GM23248 (cell line): ENCODE results near the gene POT1.

Experiments used
- EZH2 ChIP-seq: fragments of 200-600 bp; sonication (generic); IDR thresholded peaks from 2 replicates; pipeline ENCODE4 v1.6.1; 2018; ENCODE audit warnings: antibody characterized with exemption, mild to moderate bottlenecking; ENCODE audit not compliant: insufficient read depth, poor library complexity, severe bottlenecking
- EZH2phosphoT487 ChIP-seq: fragments of 200-600 bp; sonication (generic); IDR thresholded peaks from 2 replicates; pipeline ENCODE4 v1.6.1; 2018; ENCODE audit warnings: antibody characterized with exemption, moderate library complexity, mild to moderate bottlenecking, low read depth; ENCODE audit not compliant: insufficient read depth

DNA sequence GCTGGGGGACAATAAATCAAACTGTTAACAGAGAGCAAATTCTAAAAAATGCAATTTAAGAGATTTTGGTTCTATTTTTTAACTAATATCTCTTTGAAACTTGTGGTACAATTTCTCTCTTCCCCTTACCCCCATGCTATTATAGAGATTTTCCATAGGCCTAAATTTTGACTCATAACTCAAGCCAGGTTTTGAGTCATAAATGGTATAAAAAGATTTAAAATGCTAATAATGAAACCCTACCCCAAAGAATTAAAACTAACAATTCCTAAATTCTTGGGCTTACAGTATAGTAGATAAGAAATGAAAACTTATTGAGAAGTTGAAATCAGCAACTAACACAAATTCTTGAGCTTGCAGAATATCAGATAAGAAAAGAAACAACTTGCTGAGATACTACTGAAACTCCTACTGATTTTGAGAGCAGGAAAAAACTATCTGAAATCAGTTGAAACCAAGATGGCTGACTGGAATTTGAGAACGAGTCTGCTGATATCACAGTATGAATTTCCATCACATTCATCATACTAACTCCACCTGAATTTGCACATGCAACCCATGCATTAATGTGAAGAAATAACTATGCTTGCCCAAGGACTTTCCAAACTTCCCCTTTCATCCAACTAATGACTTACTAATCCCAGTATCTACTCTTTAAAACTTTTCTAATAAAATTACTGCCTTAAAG lies 36.3 kb downstream of the POT1 start:
- TF ChIP-seq EZH2: no peak
- no peak for TF ChIP-seq EZH2phosphoT487
